Dendritic cell treated with granulocyte-macrophage colony-stimulating factor and Interleukin-4, amounts not matched to agents 40 ng/mL and 50 ng/mL, for 4 days (primary cell): ENCODE measurements around the gene SCARF2.
A peak's percentile ranks its signal among the peaks of the same experiment; 100 is the strongest.

ENCODE experiments used
- H3K27ac Mint-ChIP-seq: one replicate; pipeline ENCODE4 v1.8.0; 2022; ENCODE audit warnings: mild to moderate bottlenecking, mixed read lengths
- H3K27me3 Mint-ChIP-seq: one replicate; pipeline ENCODE4 v1.8.0; 2022; ENCODE audit warnings: mild to moderate bottlenecking, mixed read lengths
- H3K36me3 Mint-ChIP-seq: one replicate; pipeline ENCODE4 v1.8.0; 2022; ENCODE audit warnings: low read depth, mixed read lengths
- H3K4me1 Mint-ChIP-seq: one replicate; pipeline ENCODE4 v1.8.0; 2022; ENCODE audit warnings: low read depth, mixed read lengths
- H3K4me3 Mint-ChIP-seq: one replicate; pipeline ENCODE4 v1.8.0; 2022; ENCODE audit warnings: mild to moderate bottlenecking, moderate library complexity, mixed read lengths
- H3K9me3 Mint-ChIP-seq: one replicate; pipeline ENCODE4 v1.8.0; 2022; ENCODE audit warnings: mixed read lengths
- intact Hi-C: fragments of 100-400 bp; cut with micrococcal nuclease; formaldehyde crosslinking; loops from one replicate; pipeline ENCODE4 v1.15.0; 2022

The SCARF2 gene

GRCh38 chr22:20439556-20439927 lies 1.9 kb upstream of the SCARF2 start:
- intact Hi-C loops, result no loop called here
- no peaks in the 10 kb centered on the region for H3K9me3 Mint-ChIP-seq
- peaks cover 48% of the 10 kb centered on the region for H3K27me3 Mint-ChIP-seq
- no peak overlapping the region for H3K27ac Mint-ChIP-seq
- peaks cover 55% of the 10 kb centered on the region for H3K36me3 Mint-ChIP-seq
- H3K4me3 Mint-ChIP-seq, result no peak overlapping the region
- peaks cover 16% of the 10 kb centered on the region for H3K4me1 Mint-ChIP-seq

- H3K4me1 Mint-ChIP-seq, result peaks cover 16% of the 10 kb centered on the region
- intact Hi-C loops, result no loop called here
- H3K36me3 Mint-ChIP-seq, result peaks cover 48% of the 10 kb centered on the region
Observed at GRCh38 chr22:20438678-20439492, 1.3 kb upstream of the SCARF2 start.

GRCh38 chr22:20438427-20438677 lies 727 bp upstream of the SCARF2 start:
- Mint-ChIP-seq H3K9me3 (no peaks in the 10 kb centered on the region), H3K27ac (no peak overlapping the region), H3K4me3 (no peak overlapping the region), H3K36me3 (peaks cover 43% of the 10 kb centered on the region), H3K4me1 (peaks cover 16% of the 10 kb centered on the region), H3K27me3 (peaks cover 59% of the 10 kb centered on the region)
- intact Hi-C loops, result no loop called here

More at GRCh38 chr22:20438678-20439492, 1.3 kb upstream of the SCARF2 start:
- Mint-ChIP-seq H3K4me3 (no peak overlapping the region), H3K27ac (no peak overlapping the region), H3K27me3 (peaks cover 54% of the 10 kb centered on the region), H3K9me3 (no peaks in the 10 kb centered on the region)

GRCh38 chr22:20436768-20437612 lies 635 bp downstream of the SCARF2 start:
- Mint-ChIP-seq H3K27ac (peak overlapping the region; percentile 45), H3K27me3 (peaks cover 72% of the 10 kb centered on the region), H3K4me1 (peaks cover 20% of the 10 kb centered on the region), H3K36me3 (peaks cover 29% of the 10 kb centered on the region), H3K9me3 (no peaks in the 10 kb centered on the region), H3K4me3 (peak overlapping the region; percentile 49)
- intact Hi-C loops, result no loop called here

- peaks cover 79% of the 10 kb centered on the region for H3K27me3 Mint-ChIP-seq
- peak overlapping the region; percentile 45 for H3K27ac Mint-ChIP-seq
- peaks cover 26% of the 10 kb centered on the region for H3K4me1 Mint-ChIP-seq
- H3K4me3 Mint-ChIP-seq, result no peak overlapping the region
- peaks cover 23% of the 10 kb centered on the region for H3K36me3 Mint-ChIP-seq
- intact Hi-C loops, result no loop called here
- H3K9me3 Mint-ChIP-seq, result no peaks in the 10 kb centered on the region
Observed at GRCh38 chr22:20436307-20436767, 1.3 kb downstream of the SCARF2 start.

GRCh38 chr22:20435436-20436306 lies 2.0 kb downstream of the SCARF2 start:
- H3K4me1 Mint-ChIP-seq, result peaks cover 32% of the 10 kb centered on the region
- H3K36me3 Mint-ChIP-seq, result peaks cover 16% of the 10 kb centered on the region
- no peak overlapping the region for H3K4me3 Mint-ChIP-seq
- peaks cover 86% of the 10 kb centered on the region for H3K27me3 Mint-ChIP-seq
- H3K9me3 Mint-ChIP-seq, result no peaks in the 10 kb centered on the region
- intact Hi-C loops, result no loop called here
- H3K27ac Mint-ChIP-seq, result no peak overlapping the region

- peaks cover 92% of the 10 kb centered on the region for H3K27me3 Mint-ChIP-seq
- intact Hi-C loops, result no loop called here
- H3K4me1 Mint-ChIP-seq, result peaks cover 41% of the 10 kb centered on the region
Observed at GRCh38 chr22:20434773-20435172, 2.9 kb downstream of the SCARF2 start.

GRCh38 chr22:20434264-20434751 lies 3.3 kb downstream of the SCARF2 start:
- H3K27me3 Mint-ChIP-seq, result peaks cover 92% of the 10 kb centered on the region

More at GRCh38 chr22:20434773-20435172, 2.9 kb downstream of the SCARF2 start:
- H3K9me3 Mint-ChIP-seq, result no peaks in the 10 kb centered on the region
- H3K4me3 Mint-ChIP-seq, result no peak overlapping the region
- peaks cover 7% of the 10 kb centered on the region for H3K36me3 Mint-ChIP-seq
- no peak overlapping the region for H3K27ac Mint-ChIP-seq

GRCh38 chr22:20433686-20434241 lies 3.9 kb downstream of the SCARF2 start:
- Mint-ChIP-seq H3K36me3 (no peaks in the 10 kb centered on the region), H3K27me3 (peaks cover 92% of the 10 kb centered on the region), H3K27ac (no peak overlapping the region), H3K9me3 (no peaks in the 10 kb centered on the region), H3K4me1 (peaks cover 48% of the 10 kb centered on the region), H3K4me3 (no peak overlapping the region)
- intact Hi-C loops, result no loop called here

More at GRCh38 chr22:20434264-20434751, 3.3 kb downstream of the SCARF2 start:
- H3K4me3 Mint-ChIP-seq, result no peak overlapping the region
- H3K27ac Mint-ChIP-seq, result no peak overlapping the region
- peaks cover 3% of the 10 kb centered on the region for H3K36me3 Mint-ChIP-seq
- intact Hi-C loops, result no loop called here
- no peaks in the 10 kb centered on the region for H3K9me3 Mint-ChIP-seq
- H3K4me1 Mint-ChIP-seq, result peaks cover 43% of the 10 kb centered on the region

- Mint-ChIP-seq H3K4me3 (no peak overlapping the region), H3K27ac (no peak overlapping the region), H3K36me3 (no peaks in the 10 kb centered on the region), H3K4me1 (peaks cover 45% of the 10 kb centered on the region), H3K27me3 (peaks cover 92% of the 10 kb centered on the region), H3K9me3 (no peaks in the 10 kb centered on the region)
- intact Hi-C loops, result no loop called here
Observed at GRCh38 chr22:20433191-20433590, 4.4 kb downstream of the SCARF2 start.

- peaks cover 96% of the 10 kb centered on the region for H3K27me3 Mint-ChIP-seq
- no peaks in the 10 kb centered on the region for H3K9me3 Mint-ChIP-seq
- H3K4me1 Mint-ChIP-seq, result peaks cover 41% of the 10 kb centered on the region
- H3K4me3 Mint-ChIP-seq, result no peak overlapping the region
- no peaks in the 10 kb centered on the region for H3K36me3 Mint-ChIP-seq
- intact Hi-C loops, result no loop called here
- no peak overlapping the region for H3K27ac Mint-ChIP-seq
Observed at GRCh38 chr22:20432244-20432686, 5.4 kb downstream of the SCARF2 start.

- peak overlapping the region; percentile 72 for H3K4me3 Mint-ChIP-seq
- intact Hi-C loops, result no loop called here
- H3K9me3 Mint-ChIP-seq, result no peaks in the 10 kb centered on the region
- H3K4me1 Mint-ChIP-seq, result peaks cover 35% of the 10 kb centered on the region
- H3K27me3 Mint-ChIP-seq, result peaks cover 96% of the 10 kb centered on the region
- H3K36me3 Mint-ChIP-seq, result no peaks in the 10 kb centered on the region
- no peak overlapping the region for H3K27ac Mint-ChIP-seq
Observed at GRCh38 chr22:20431511-20432192, 6.0 kb downstream of the SCARF2 start.
